ENCODE results near the gene RGS7.

Gene RGS7

GRCh38 chr1:241356519-241357365 is at the start of gene RGS7:
TSS of gene RGS7 (minus strand) at chr1:241357205.
- DNase-seq (ENCODE audit: low spot score), result no peak
- no peak within 1 kb of the TSS for H3K27ac ChIP-seq
- H3K4me3 ChIP-seq, result peak within 1 kb of the TSS; percentile 73
- TF ChIP-seq CTCF (IDR thresholded peaks at IDR 0.05), result no peak

GRCh38 chr1:241406421-241406820 is 49.4 kb upstream of the RGS7 start:
- Histone ChIP-seq H3K27ac (no peak overlapping the region), H3K4me3 (no peak overlapping the region)
- DNase-seq (ENCODE audit: low spot score), result no peak
- TF ChIP-seq CTCF (IDR thresholded peaks at IDR 0.05), result no peak

- Histone ChIP-seq H3K4me3 (no peak overlapping the region), H3K27ac (no peak overlapping the region)
- no peak for TF ChIP-seq CTCF (IDR thresholded peaks at IDR 0.05)
- no peak for DNase-seq (ENCODE audit: low spot score)
Observed at GRCh38 chr1:241401156-241401555, 44.2 kb upstream of the RGS7 start.

- Histone ChIP-seq H3K27ac (no peak overlapping the region), H3K4me3 (no peak overlapping the region)
- DNase-seq (ENCODE audit: low spot score), result no peak
- TF ChIP-seq CTCF (IDR thresholded peaks at IDR 0.05), result no peak
Observed at GRCh38 chr1:241396747-241397681, 40.0 kb upstream of the RGS7 start.

GRCh38 chr1:241391926-241392710 is 35.1 kb upstream of the RGS7 start:
- Histone ChIP-seq H3K4me3 (no peak overlapping the region), H3K27ac (no peak overlapping the region)
- no peak for DNase-seq (ENCODE audit: low spot score)
- TF ChIP-seq CTCF (IDR thresholded peaks at IDR 0.05), result no peak

- no peak for DNase-seq (ENCODE audit: low spot score)
- no peak for TF ChIP-seq CTCF (IDR thresholded peaks at IDR 0.05)
- H3K4me3 ChIP-seq, result no peak overlapping the region
- H3K27ac ChIP-seq, result no peak overlapping the region
Observed at GRCh38 chr1:241390526-241390925, 33.5 kb upstream of the RGS7 start.

All from coronary artery (tissue), 2 donors.